ENCODE measurements around the gene ZNF609. TPM values are rescaled to one million over a fixed set of nuclear protein-coding genes. Genes with fewer than 3 reads are reported as not detected.

ZNF609 gene
- total RNA-seq, 1 donor, result 20.6 TPM

DNA sequence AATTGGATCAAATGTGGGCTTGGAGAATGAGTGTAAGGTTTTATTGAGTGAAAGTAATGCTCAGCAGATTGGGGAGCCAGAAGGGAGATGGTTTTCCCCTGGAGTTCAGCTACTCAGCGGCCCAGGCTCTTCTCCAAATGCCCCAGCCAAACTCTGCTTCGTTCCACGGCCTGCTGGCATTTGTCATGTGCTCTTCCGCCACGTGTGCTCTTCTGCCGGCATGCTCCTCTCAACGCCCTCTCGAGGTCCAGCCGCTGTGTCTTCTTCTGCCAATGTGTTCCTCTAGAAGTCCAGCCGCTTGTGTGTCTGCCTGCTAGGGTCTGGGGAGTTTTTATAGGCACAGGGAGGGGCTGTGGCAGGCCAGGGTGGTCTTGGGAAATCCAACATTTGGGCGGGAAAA is 158.2 kb downstream of the ZNF609 start:
- peaks cover 26% of the 10 kb centered on the region for H4K20me1 ChIP-seq (ENCODE audit: insufficient read depth, low read length)
- H3K4me3 ChIP-seq (ENCODE audit: insufficient read depth, low read length), result no peak overlapping the region
- TF ChIP-seq, protein P1, sequence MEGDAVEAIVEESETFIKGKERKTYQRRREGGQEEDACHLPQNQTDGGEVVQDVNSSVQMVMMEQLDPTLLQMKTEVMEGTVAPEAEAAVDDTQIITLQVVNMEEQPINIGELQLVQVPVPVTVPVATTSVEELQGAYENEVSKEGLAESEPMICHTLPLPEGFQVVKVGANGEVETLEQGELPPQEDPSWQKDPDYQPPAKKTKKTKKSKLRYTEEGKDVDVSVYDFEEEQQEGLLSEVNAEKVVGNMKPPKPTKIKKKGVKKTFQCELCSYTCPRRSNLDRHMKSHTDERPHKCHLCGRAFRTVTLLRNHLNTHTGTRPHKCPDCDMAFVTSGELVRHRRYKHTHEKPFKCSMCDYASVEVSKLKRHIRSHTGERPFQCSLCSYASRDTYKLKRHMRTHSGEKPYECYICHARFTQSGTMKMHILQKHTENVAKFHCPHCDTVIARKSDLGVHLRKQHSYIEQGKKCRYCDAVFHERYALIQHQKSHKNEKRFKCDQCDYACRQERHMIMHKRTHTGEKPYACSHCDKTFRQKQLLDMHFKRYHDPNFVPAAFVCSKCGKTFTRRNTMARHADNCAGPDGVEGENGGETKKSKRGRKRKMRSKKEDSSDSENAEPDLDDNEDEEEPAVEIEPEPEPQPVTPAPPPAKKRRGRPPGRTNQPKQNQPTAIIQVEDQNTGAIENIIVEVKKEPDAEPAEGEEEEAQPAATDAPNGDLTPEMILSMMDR (IDR thresholded peaks at IDR 0.05; ENCODE audit: extremely low read depth, low read depth, low read length), result no peak

DNA sequence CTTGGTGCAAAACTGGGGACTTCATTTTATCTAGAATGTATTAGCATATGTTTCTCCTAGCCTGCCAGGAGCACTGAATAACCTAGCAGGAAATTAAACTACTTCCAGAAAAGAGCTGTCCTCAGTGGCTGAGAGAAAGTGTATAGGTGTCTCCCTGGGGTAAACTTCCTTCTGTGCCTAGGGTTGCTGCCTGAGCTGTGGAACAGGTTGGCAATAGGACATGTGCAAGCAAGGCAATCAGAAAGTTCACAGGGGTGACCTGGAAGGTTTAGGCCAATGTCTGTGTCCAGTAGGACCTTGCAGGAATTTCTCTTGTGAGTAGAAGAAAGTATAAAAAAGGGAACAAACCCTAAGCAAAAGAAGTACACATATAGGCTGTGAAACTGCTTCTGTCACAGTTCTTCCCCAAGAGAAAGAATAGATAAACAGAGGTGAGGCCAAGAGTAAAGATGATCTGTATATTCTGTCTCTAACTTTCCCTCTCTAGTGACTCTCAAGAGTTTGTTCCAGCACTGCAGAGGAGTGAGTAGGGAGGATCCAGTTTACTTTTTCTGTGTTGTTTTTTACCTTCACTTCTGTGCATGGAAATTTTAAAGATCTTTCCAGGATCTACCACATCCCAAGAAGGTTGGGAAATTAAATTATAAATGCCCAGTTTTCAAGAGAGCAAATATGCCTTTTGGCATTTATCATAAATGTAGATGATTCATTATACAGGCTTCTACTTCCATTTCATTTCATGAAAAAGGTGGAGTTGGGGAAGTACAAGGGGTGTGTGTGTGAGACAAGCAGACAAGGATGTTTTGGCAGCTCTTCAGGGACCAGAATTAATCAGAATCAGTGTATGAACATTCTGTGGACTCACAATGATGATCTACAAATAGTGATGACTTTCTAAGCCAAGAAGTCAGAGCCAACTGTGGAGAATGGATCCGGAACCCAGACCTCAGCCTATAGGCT is 159.8 kb downstream of the ZNF609 start:
- DNase-seq (ENCODE audit: insufficient read length, low spot score, missing footprints), result peak; percentile 88
- Histone ChIP-seq H3K36me3 (ENCODE audit: insufficient read depth, low read length) (no peaks in the 10 kb centered on the region), H3K27me3 (ENCODE audit: insufficient read depth, low read length) (no peaks in the 10 kb centered on the region), H3K4me1 (ENCODE audit: insufficient read depth, low read length) (peaks cover 14% of the 10 kb centered on the region), H3K27ac (ENCODE audit: low read depth, low read length) (no peak overlapping the region), H2AFZ (ENCODE audit: low read length) (no peak overlapping the region), H4K20me1 (ENCODE audit: insufficient read depth, low read length) (peaks cover 31% of the 10 kb centered on the region), H3K79me2 (ENCODE audit: insufficient read depth, low read length) (peaks cover 60% of the 10 kb centered on the region), H3K4me2 (ENCODE audit: insufficient read depth, low read length) (peak overlapping the region; percentile 5), H3K9me3 (ENCODE audit: low read depth, low read length) (no peaks in the 10 kb centered on the region), H3K4me3 (ENCODE audit: insufficient read depth, low read length) (no peak overlapping the region)
- TF ChIP-seq, protein P1 (IDR thresholded peaks at IDR 0.05; ENCODE audit: extremely low read depth, low read depth, low read length), result no peak

More for the DNA sequence above, 158.2 kb downstream of the ZNF609 start:
- Histone ChIP-seq H3K27ac (ENCODE audit: low read depth, low read length) (no peak overlapping the region), H2AFZ (ENCODE audit: low read length) (no peak overlapping the region), H3K36me3 (ENCODE audit: insufficient read depth, low read length) (no peaks in the 10 kb centered on the region), H3K9me3 (ENCODE audit: low read depth, low read length) (no peaks in the 10 kb centered on the region), H3K27me3 (ENCODE audit: insufficient read depth, low read length) (no peaks in the 10 kb centered on the region), H3K4me2 (ENCODE audit: insufficient read depth, low read length) (no peak overlapping the region), H3K79me2 (ENCODE audit: insufficient read depth, low read length) (peaks cover 59% of the 10 kb centered on the region), H3K4me1 (ENCODE audit: insufficient read depth, low read length) (peaks cover 14% of the 10 kb centered on the region)
- DNase-seq (ENCODE audit: insufficient read length, low spot score, missing footprints), result no peak

DNA sequence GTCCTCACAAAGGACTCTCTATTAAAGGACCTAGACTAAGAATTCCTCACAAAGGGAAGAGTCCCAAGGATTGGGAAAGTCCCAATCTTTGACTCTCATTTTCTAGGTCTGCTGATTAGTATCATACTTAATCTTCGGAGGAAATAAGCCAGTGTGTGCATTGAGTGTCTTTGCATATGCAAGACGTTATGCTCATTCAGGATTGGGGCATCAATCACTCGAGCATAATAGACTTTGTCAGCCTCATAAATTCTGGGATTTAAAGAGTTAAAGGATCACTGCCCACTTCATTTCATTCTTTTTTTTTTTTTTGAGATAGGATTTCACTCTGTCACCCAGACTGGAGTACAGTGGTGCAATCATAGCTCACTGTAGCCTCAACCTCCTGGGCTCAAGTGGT is 160.7 kb downstream of the ZNF609 start:
- peaks cover 27% of the 10 kb centered on the region for H4K20me1 ChIP-seq (ENCODE audit: insufficient read depth, low read length)
- no peak overlapping the region for H3K4me3 ChIP-seq (ENCODE audit: insufficient read depth, low read length)
- H3K36me3 ChIP-seq (ENCODE audit: insufficient read depth, low read length), result no peaks in the 10 kb centered on the region
- no peaks in the 10 kb centered on the region for H3K27me3 ChIP-seq (ENCODE audit: insufficient read depth, low read length)
- H3K27ac ChIP-seq (ENCODE audit: low read depth, low read length), result no peak overlapping the region
- H2AFZ ChIP-seq (ENCODE audit: low read length), result no peak overlapping the region
- DNase-seq (ENCODE audit: insufficient read length, low spot score, missing footprints), result no peak
- H3K79me2 ChIP-seq (ENCODE audit: insufficient read depth, low read length), result peaks cover 54% of the 10 kb centered on the region
- TF ChIP-seq, protein P1 (IDR thresholded peaks at IDR 0.05; ENCODE audit: extremely low read depth, low read depth, low read length), result no peak
- no peak overlapping the region for H3K4me2 ChIP-seq (ENCODE audit: insufficient read depth, low read length)
- peaks cover 14% of the 10 kb centered on the region for H3K4me1 ChIP-seq (ENCODE audit: insufficient read depth, low read length)
- H3K9me3 ChIP-seq (ENCODE audit: low read depth, low read length), result no peaks in the 10 kb centered on the region

All from osteoblast (primary cell).